H1 (cell line): ENCODE data around the gene C19orf85. TPM values are rescaled to one million over a fixed set of nuclear protein-coding genes. Genes with fewer than 3 reads are reported as not detected.
A peak's percentile ranks its signal among the peaks of the same experiment; 100 is the strongest.

Experiments used
- CTCF ChIA-PET: fragments of 300-600 bp; sonication (Branson Sonifier 250); formaldehyde crosslinking; loops from one replicate; lab custom pipeline; 2021; ENCODE audit not compliant: partially characterized antibody; lab: Charles Lee
- POLR2A ChIA-PET: fragments of 300-600 bp; sonication (Branson Sonifier 250); formaldehyde crosslinking; loops from one replicate; lab custom pipeline; 2021; ENCODE audit warnings: inconsistent platforms; ENCODE audit not compliant: partially characterized antibody; lab: Charles Lee
- DNase-seq, 2 experiments: peaks; one replicate each; pipeline versions ENCODE4 v3.0.0 to v3.0.0-alpha.2; 2010 to 2022; ENCODE audit warnings: low spot score in 2 of 2, low read depth in 1 of 2, mixed read lengths in 1 of 2
- FAIRE-seq: peaks from 2 replicates; lab custom pipeline; 2011; peaks lifted over from hg19 to GRCh38; lab: Jason Lieb, UNC
- H2AFZ ChIP-seq: 2 replicates; pipeline ENCODE4 v1.8.1; 2012; ENCODE audit warnings: low read length, inconsistent platforms
- H2AK5ac ChIP-seq: 2 replicates; pipeline ENCODE4 v1.6.1; 2013; ENCODE audit warnings: low read depth, low read length
- H2BK120ac ChIP-seq: replicated peaks from 2 replicates; pipeline ENCODE3; 2013; ENCODE audit warnings: low read depth, low read length, inconsistent platforms
- H2BK12ac ChIP-seq: 2 replicates; pipeline ENCODE4 v1.6.1; 2013; ENCODE audit warnings: low read depth, low read length
- H2BK15ac ChIP-seq: 2 replicates; pipeline ENCODE4 v1.6.1; 2013; ENCODE audit warnings: low read length
- H2BK20ac ChIP-seq: 2 replicates; pipeline ENCODE4 v1.6.1; 2013; ENCODE audit warnings: low read length
- H2BK5ac ChIP-seq: 2 replicates; pipeline ENCODE4 v1.6.1; 2013; ENCODE audit warnings: low read depth, low read length
- H3K14ac ChIP-seq: 2 replicates; pipeline ENCODE4 v1.6.1; 2013; ENCODE audit warnings: inconsistent platforms; ENCODE audit not compliant: insufficient read length
- H3K18ac ChIP-seq: 2 replicates; pipeline ENCODE4 v1.6.1; 2013; ENCODE audit warnings: low read length; ENCODE audit errors: extremely low read depth
- H3K23ac ChIP-seq: 2 replicates; pipeline ENCODE4 v1.6.1; 2013; ENCODE audit warnings: inconsistent platforms; ENCODE audit not compliant: insufficient read length
- H3K23me2 ChIP-seq: 2 replicates; pipeline ENCODE4 v1.6.1; 2013; ENCODE audit warnings: low read depth, low read length
- H3K27ac ChIP-seq: 2 replicates; pipeline ENCODE4 v1.6.1; 2011; ENCODE audit warnings: low read depth, low read length, inconsistent platforms
- H3K27me3 ChIP-seq, 4 experiments: replicated peaks in 1 of 4; 1 replicate in 1 of 4; 2 replicates in 3 of 4; pipeline versions ENCODE4 v1.6.1 to v1.8.1; 2011 to 2013; ENCODE audit warnings: low read length in 3 of 4, mild to moderate bottlenecking in 3 of 4, inconsistent platforms in 2 of 4, mixed read lengths in 2 of 4, moderate library complexity in 1 of 4; ENCODE audit not compliant: control insufficient read depth in 3 of 4, insufficient read depth in 3 of 4; ENCODE audit errors: extremely low read depth in 1 of 4
- H3K36me3 ChIP-seq, 4 experiments: 2 replicates each; pipeline versions ENCODE4 v1.6.1 to v1.8.1; 2011 to 2013; ENCODE audit warnings: mild to moderate bottlenecking in 4 of 4, low read length in 3 of 4, moderate library complexity in 2 of 4, control low read depth in 1 of 4, inconsistent platforms in 1 of 4; ENCODE audit not compliant: insufficient read depth in 4 of 4, control insufficient read depth in 2 of 4
- H3K4ac ChIP-seq: replicated peaks from 2 replicates; pipeline ENCODE3; 2013; ENCODE audit warnings: low read length, low read depth, mixed read lengths, inconsistent platforms; ENCODE audit not compliant: insufficient read length
- H3K4me1 ChIP-seq, 4 experiments: replicated peaks in 1 of 4; 1 replicate in 1 of 4; 2 replicates in 3 of 4; pipeline versions ENCODE4 v1.6.1 to v1.8.1; 2011 to 2013; ENCODE audit warnings: low read length in 3 of 4, inconsistent platforms in 2 of 4, mixed read lengths in 1 of 4; ENCODE audit not compliant: insufficient read depth in 4 of 4, control insufficient read depth in 3 of 4
- H3K4me2 ChIP-seq, 2 experiments: 2 replicates each; pipeline versions ENCODE4 v1.6.1 to v1.8.1; 2011 to 2013; ENCODE audit warnings: low read depth in 2 of 2, low read length in 2 of 2, control low read depth in 1 of 2, inconsistent platforms in 1 of 2, mild to moderate bottlenecking in 1 of 2; ENCODE audit not compliant: insufficient read depth in 1 of 2
- H3K4me3 ChIP-seq, 4 experiments: fragments of 200-600, 300-600 bp in 1 of 4; sonication (generic), shearing (Covaris generic), sonication (Bioruptor Twin) in 1 of 4; 2 replicates each; pipeline versions ENCODE4 v1.5.1 to v1.8.1; 2011 to 2016; ENCODE audit warnings: low read length in 4 of 4, low read depth in 3 of 4, control low read depth in 2 of 4, inconsistent platforms in 2 of 4, mild to moderate bottlenecking in 2 of 4, mixed read lengths in 1 of 4, moderate library complexity in 1 of 4; ENCODE audit not compliant: insufficient read depth in 2 of 4; ENCODE audit errors: extremely low read depth in 1 of 4
- H3K56ac ChIP-seq: replicated peaks from 2 replicates; pipeline ENCODE3; 2013; ENCODE audit warnings: low read depth, mild to moderate bottlenecking, mixed read lengths, low read length, inconsistent platforms; ENCODE audit not compliant: insufficient read length
- H3K79me1 ChIP-seq: 2 replicates; pipeline ENCODE4 v1.6.1; 2013; ENCODE audit warnings: low read depth, low read length, control low read depth
- H3K79me2 ChIP-seq, 2 experiments: 2 replicates each; pipeline versions ENCODE4 v1.6.1 to v1.8.1; 2012 to 2013; ENCODE audit warnings: low read length in 2 of 2, mild to moderate bottlenecking in 2 of 2, inconsistent platforms in 1 of 2; ENCODE audit not compliant: insufficient read depth in 2 of 2, control insufficient read depth in 1 of 2
- H3K9ac ChIP-seq, 4 experiments: replicated peaks in 1 of 4; 1 replicate in 1 of 4; 2 replicates in 3 of 4; pipeline versions ENCODE4 v1.6.1 to v1.8.1; 2011 to 2013; ENCODE audit warnings: low read depth in 3 of 4, low read length in 3 of 4, control low read depth in 2 of 4, mild to moderate bottlenecking in 2 of 4, moderate library complexity in 2 of 4, inconsistent platforms in 1 of 4; ENCODE audit errors: extremely low read depth in 1 of 4
- H3K9me3 ChIP-seq, 2 experiments: 2 replicates each; pipeline versions ENCODE4 v1.6.1 to v1.8.1; 2012 to 2013; ENCODE audit warnings: mild to moderate bottlenecking in 2 of 2, moderate library complexity in 2 of 2, control low read depth in 1 of 2, inconsistent platforms in 1 of 2, low read depth in 1 of 2, low read length in 1 of 2, mixed read lengths in 1 of 2; ENCODE audit not compliant: insufficient read depth in 2 of 2
- H4K20me1 ChIP-seq, 2 experiments: replicated peaks in 1 of 2; 2 replicates each; pipeline versions ENCODE3 to v1.8.1; 2011 to 2013; ENCODE audit warnings: inconsistent platforms in 2 of 2, low read length in 2 of 2, mild to moderate bottlenecking in 1 of 2; ENCODE audit not compliant: insufficient read depth in 2 of 2, control insufficient read depth in 1 of 2
- H4K5ac ChIP-seq: 2 replicates; pipeline ENCODE4 v1.6.1; 2013; ENCODE audit warnings: low read length, low read depth, mixed read lengths, inconsistent platforms; ENCODE audit not compliant: insufficient read length
- H4K8ac ChIP-seq: 2 replicates; pipeline ENCODE4 v1.8.0; 2013; ENCODE audit warnings: mild to moderate bottlenecking, moderate library complexity, low read length, inconsistent platforms; ENCODE audit not compliant: insufficient read depth; ENCODE audit errors: extremely low read depth
- H4K91ac ChIP-seq: replicated peaks from 2 replicates; pipeline ENCODE3; 2013; ENCODE audit warnings: low read length, mixed read lengths, inconsistent platforms; ENCODE audit not compliant: insufficient read length
- EGR1 ChIP-seq: IDR thresholded peaks from 2 replicates; pipeline ENCODE4 v1.6.1; 2011; ENCODE audit warnings: low read depth, low read length, borderline replicate concordance
- NANOG ChIP-seq: IDR thresholded peaks from 2 replicates; pipeline ENCODE4 v1.6.1; 2011; ENCODE audit warnings: low read length, low read depth, mild to moderate bottlenecking, inconsistent platforms; ENCODE audit not compliant: insufficient read depth, poor library complexity, severe bottlenecking
- POLR2AphosphoS5 ChIP-seq: IDR thresholded peaks from 2 replicates; pipeline ENCODE4 v1.6.1; 2011; ENCODE audit warnings: low read depth, low read length
- SIX5 ChIP-seq: IDR thresholded peaks from 2 replicates; pipeline ENCODE4 v1.6.1; 2011; ENCODE audit warnings: mild to moderate bottlenecking, low read depth, low read length
- SRF ChIP-seq: IDR thresholded peaks from 2 replicates; pipeline ENCODE4 v1.6.1; 2011; ENCODE audit warnings: mild to moderate bottlenecking, low read depth, low read length, moderate library complexity
- TBP ChIP-seq: IDR thresholded peaks from 2 replicates; pipeline ENCODE4 v1.6.1; 2011; ENCODE audit warnings: low read depth, low read length, improper control_type of control experiment
- WGBS, 2 experiments: shearing (Covaris generic) in 1 of 2; methylation state at CpG; one replicate each; pipeline versions ENCODE4 v1.1.6 to v1.1.7; 2013 to 2015; ENCODE audit warnings: low lambda C conversion rate in 2 of 2, mixed read lengths in 2 of 2, inconsistent platforms in 1 of 2, low coverage in 1 of 2, missing lambda C conversion rate in 1 of 2; ENCODE audit not compliant: insufficient replicate concordance in 2 of 2, insufficient coverage in 1 of 2, insufficient read length in 1 of 2; ENCODE audit errors: extremely low coverage in 1 of 2, missing lambda C conversion rate in 1 of 2; 5-methylcytosine and 5-hydroxymethylcytosine counted together
- long read RNA-seq, 2 experiments: library from RNA in 1 of 2; library from capped mRNA in 1 of 2; stranded (forward); transcript quantifications; one replicate each; pipeline ENCODE4 v2.0.0, GENCODE V29; 2021; ENCODE audit warnings: inconsistent platforms in 1 of 2
- polyA minus RNA-seq, 3 experiments: library from RNA; depleted of rRNA, polyadenylated mRNA; stranded (reverse); fragments of >200 nt; gene quantifications; 1 replicate in 2 of 3; 2 replicates in 1 of 3; pipeline ENCODE4 v1.2.3, GENCODE V29; 2011
- polyA plus RNA-seq, 7 experiments: library from polyadenylated mRNA; depleted of rRNA in 3 of 7; stranded (reverse) in 5 of 7; unstranded in 2 of 7; fragments of >200 nt in 5 of 7; fragments of 200-250 nt in 2 of 7; gene quantifications; 1 replicate in 5 of 7; 2 replicates in 1 of 7; 4 replicates in 1 of 7; pipeline versions ENCODE4 v1.2.1 to v1.2.3, GENCODE V29; 2011 to 2013; ENCODE audit warnings: missing spikeins in 2 of 7, mixed read lengths in 2 of 7
- total RNA-seq: library from RNA; stranded (reverse); fragmentation: NEBNext Ultra II Directional; extraction: Animal tissue kit (Norgen Biotek cat#: 25700); gene quantifications from 2 replicates; pipeline ENCODE4 v1.2.1, GENCODE V29; 2021
- TF ChIP-seq, protein P1 (sequence below): IDR thresholded peaks from 2 replicates; pipeline ENCODE4 v1.6.1; 2012; ENCODE audit warnings: inconsistent platforms
- TF ChIP-seq, protein P2 (sequence below), 3 experiments: IDR thresholded peaks; 1 replicate in 2 of 3; 2 replicates in 1 of 3; pipeline versions ENCODE4 v1.5.1 to v1.6.1; 2011; ENCODE audit warnings: low read length in 3 of 3, mild to moderate bottlenecking in 3 of 3, inconsistent platforms in 2 of 3, low read depth in 1 of 3, moderate library complexity in 1 of 3; ENCODE audit not compliant: insufficient read depth in 1 of 3; ENCODE audit errors: control extremely low read depth in 1 of 3

Gene C19orf85
- total RNA-seq (3.2 and 3.6 TPM in 2 replicates), polyA plus RNA-seq (2011; rRNA removed) (2.2 and 3.3 TPM in 2 replicates), polyA minus RNA-seq (2011; rRNA and poly(A)+ RNA removed) (0.41 and 0.49 TPM in 2 replicates)
- 1.5 TPM for polyA plus RNA-seq (2011; cell fraction: cytosol; rRNA removed)
- polyA plus RNA-seq (2011; cell fraction: nucleus; rRNA removed): 3.0 TPM
- polyA plus RNA-seq (2012, experiment 1 of 2): 1.6 to 3.1 TPM (median 2.6 TPM) in 4 replicates
- 2.9 TPM for polyA plus RNA-seq (2012, experiment 2 of 2)
- polyA plus RNA-seq (2013, experiment 1 of 2): 9.1 TPM
- polyA plus RNA-seq (2013, experiment 2 of 2): 8.6 TPM
- polyA minus RNA-seq (2011; cell fraction: cytosol; rRNA and poly(A)+ RNA removed): not detected
- 2.1 TPM for polyA minus RNA-seq (2011; cell fraction: nucleus; rRNA and poly(A)+ RNA removed)
- long read RNA-seq, experiment 1, transcript C19orf85-201 (2 exons, 1,292 nt): major isoform, 12 of 15 reads
- long read RNA-seq, experiment 1, partial matches to known transcripts: 2 of 15 reads
- long read RNA-seq, experiment 1, other reads (novel, unspliced or antisense): 1 of 15 reads
- long read RNA-seq, experiment 2: 0 reads

- peak within 1 kb of the TSS; percentile 6 for H2BK120ac ChIP-seq
- H2BK20ac ChIP-seq: peak within 1 kb of the TSS; percentile 83
- no peak within 1 kb of the TSS for H3K27ac ChIP-seq
- H3K23ac ChIP-seq: no peak within 1 kb of the TSS
- peak within 1 kb of the TSS; percentile 24; the same call in 1 of the 2 replicates for H2BK5ac ChIP-seq
- H3K4me3 ChIP-seq: no peak within 1 kb of the TSS
- H4K8ac ChIP-seq: peak within 1 kb of the TSS; percentile 87
- DNase-seq (peak in 1 of 2 experiments; percentile 54), FAIRE-seq (no peak)
- peaks cover 0 to 8% of the 10 kb centered on the region in 2 experiments; a peak in 2 of 4 replicates for H3K79me2 ChIP-seq
- peaks cover 5% of the 10 kb centered on the region; the same call in 1 of the 2 replicates for H3K79me1 ChIP-seq
- H3K9me3 ChIP-seq: no peaks in the 10 kb centered on the region
- H2BK15ac ChIP-seq: peak within 1 kb of the TSS; percentile 72
- H3K27me3 ChIP-seq: no peaks in the 10 kb centered on the region; a peak in 1 of 7 replicates
- H2AFZ ChIP-seq: no peak within 1 kb of the TSS
- ChIA-PET POLR2A (interaction anchor here (1.3 to 2.9 kb wide), 2 partner anchors 12 to 57 kb away, joined by 3 to 8 read pairs; partner anchors contain the start of genes UBE2S and ZNF628), CTCF (interaction anchor here (1.5 kb wide), 1 partner anchor 9 kb away, joined by 3 read pairs; no protein-coding TSS in a partner anchor)
- H4K91ac ChIP-seq: peak within 1 kb of the TSS; percentile 97
- peak within 1 kb of the TSS; percentile 54 for H4K5ac ChIP-seq
- peak within 1 kb of the TSS; percentile 88 for H3K4ac ChIP-seq
- peak within 1 kb of the TSS; percentile 84 for H2AK5ac ChIP-seq
- H3K18ac ChIP-seq: peak within 1 kb of the TSS; percentile 83
- no peak within 1 kb of the TSS for H3K14ac ChIP-seq
- WGBS, 2 experiments: 41% methylated on average over 11 of the region's 14 CpGs; no CpG with 5 or more reads in 1 of the 2 experiments
- H4K20me1 ChIP-seq: no peaks in the 10 kb centered on the region
- H3K4me1 ChIP-seq: peaks cover 3 to 25% (median 17%) of the 10 kb centered on the region in 4 experiments
- H3K36me3 ChIP-seq: no peaks in the 10 kb centered on the region
- peak within 1 kb of the TSS; percentile 22 to 26; a peak in 2 of 4 replicates for H3K4me2 ChIP-seq
- H3K56ac ChIP-seq: peak within 1 kb of the TSS; percentile 20
- peaks cover 1% of the 10 kb centered on the region; the same call in 1 of the 2 replicates for H3K23me2 ChIP-seq
- H3K9ac ChIP-seq: no peak within 1 kb of the TSS
- peak within 1 kb of the TSS; percentile 94; the same call in 1 of the 2 replicates for H2BK12ac ChIP-seq
- TF ChIP-seq POLR2AphosphoS5 (no peak), NANOG (peak; percentile 91), SRF (peak; percentile 75), SIX5 (no peak), TBP (peak; percentile 61), EGR1 (no peak)
- TF ChIP-seq, protein P1, sequence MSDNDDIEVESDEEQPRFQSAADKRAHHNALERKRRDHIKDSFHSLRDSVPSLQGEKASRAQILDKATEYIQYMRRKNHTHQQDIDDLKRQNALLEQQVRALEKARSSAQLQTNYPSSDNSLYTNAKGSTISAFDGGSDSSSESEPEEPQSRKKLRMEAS: 0 out of 2 replicates have a peak, but pooled peaks have one; percentile 28
- TF ChIP-seq, protein P2, sequence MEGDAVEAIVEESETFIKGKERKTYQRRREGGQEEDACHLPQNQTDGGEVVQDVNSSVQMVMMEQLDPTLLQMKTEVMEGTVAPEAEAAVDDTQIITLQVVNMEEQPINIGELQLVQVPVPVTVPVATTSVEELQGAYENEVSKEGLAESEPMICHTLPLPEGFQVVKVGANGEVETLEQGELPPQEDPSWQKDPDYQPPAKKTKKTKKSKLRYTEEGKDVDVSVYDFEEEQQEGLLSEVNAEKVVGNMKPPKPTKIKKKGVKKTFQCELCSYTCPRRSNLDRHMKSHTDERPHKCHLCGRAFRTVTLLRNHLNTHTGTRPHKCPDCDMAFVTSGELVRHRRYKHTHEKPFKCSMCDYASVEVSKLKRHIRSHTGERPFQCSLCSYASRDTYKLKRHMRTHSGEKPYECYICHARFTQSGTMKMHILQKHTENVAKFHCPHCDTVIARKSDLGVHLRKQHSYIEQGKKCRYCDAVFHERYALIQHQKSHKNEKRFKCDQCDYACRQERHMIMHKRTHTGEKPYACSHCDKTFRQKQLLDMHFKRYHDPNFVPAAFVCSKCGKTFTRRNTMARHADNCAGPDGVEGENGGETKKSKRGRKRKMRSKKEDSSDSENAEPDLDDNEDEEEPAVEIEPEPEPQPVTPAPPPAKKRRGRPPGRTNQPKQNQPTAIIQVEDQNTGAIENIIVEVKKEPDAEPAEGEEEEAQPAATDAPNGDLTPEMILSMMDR (IDR thresholded peaks at IDR 0.05; ENCODE audit: control extremely low read depth in 1 of 3, insufficient read depth in 1 of 3, low read depth in 1 of 3, low read length in 3 of 3): no peak
These were observed at the start of gene C19orf85 for GRCh38 chr19:55464662-55465054. Gene C19orf85, minus strand, starts transcription at chr19:55464751. Its CDS starts 197 bp downstream, at chr19:55464554.
